B cell (primary cell): ENCODE data around the gene NET1.

Source experiments
- EZH2 ChIP-seq: IDR thresholded peaks from 2 replicates; pipeline ENCODE4 v1.6.1; 2012; ENCODE audit warnings: borderline replicate concordance, low read depth, mild to moderate bottlenecking, moderate library complexity, low read length; ENCODE audit not compliant: insufficient read depth, poor library complexity, severe bottlenecking
- TF ChIP-seq, protein P1 (sequence below): fragments of 200-600 bp; IDR thresholded peaks from one replicate; pipeline ENCODE4 v1.8.0; 2022; ENCODE audit warnings: antibody characterized with exemption, mild to moderate bottlenecking

DNA sequence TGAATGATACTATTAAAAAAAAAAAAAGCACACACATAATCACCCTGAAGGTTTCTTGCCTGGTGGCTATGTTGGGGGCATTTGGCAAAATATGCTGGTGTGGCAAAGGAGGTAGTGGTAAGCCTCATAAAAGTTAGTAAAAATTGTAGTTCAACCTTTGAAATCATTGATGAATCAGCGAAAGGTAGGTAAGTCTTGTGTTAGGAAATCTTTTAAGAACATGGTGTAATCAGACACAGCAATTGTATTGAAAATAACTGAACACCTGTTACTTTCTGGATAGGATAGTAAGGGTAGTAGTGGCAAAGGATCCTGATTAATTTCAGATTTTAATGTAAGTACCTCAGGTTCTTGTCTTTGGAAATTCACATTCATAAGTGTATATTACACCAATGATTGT is 46.1 kb downstream of the NET1 start:
- TF ChIP-seq, protein P1, sequence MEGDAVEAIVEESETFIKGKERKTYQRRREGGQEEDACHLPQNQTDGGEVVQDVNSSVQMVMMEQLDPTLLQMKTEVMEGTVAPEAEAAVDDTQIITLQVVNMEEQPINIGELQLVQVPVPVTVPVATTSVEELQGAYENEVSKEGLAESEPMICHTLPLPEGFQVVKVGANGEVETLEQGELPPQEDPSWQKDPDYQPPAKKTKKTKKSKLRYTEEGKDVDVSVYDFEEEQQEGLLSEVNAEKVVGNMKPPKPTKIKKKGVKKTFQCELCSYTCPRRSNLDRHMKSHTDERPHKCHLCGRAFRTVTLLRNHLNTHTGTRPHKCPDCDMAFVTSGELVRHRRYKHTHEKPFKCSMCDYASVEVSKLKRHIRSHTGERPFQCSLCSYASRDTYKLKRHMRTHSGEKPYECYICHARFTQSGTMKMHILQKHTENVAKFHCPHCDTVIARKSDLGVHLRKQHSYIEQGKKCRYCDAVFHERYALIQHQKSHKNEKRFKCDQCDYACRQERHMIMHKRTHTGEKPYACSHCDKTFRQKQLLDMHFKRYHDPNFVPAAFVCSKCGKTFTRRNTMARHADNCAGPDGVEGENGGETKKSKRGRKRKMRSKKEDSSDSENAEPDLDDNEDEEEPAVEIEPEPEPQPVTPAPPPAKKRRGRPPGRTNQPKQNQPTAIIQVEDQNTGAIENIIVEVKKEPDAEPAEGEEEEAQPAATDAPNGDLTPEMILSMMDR, result no peak
- TF ChIP-seq EZH2, result no peak
